SK-N-SH (cell line): ENCODE results near the gene CEP250.

Source experiments
- FOXJ3 ChIP-seq: sonication (generic); formaldehyde crosslinking; IDR thresholded peaks from 2 replicates; pipeline ENCODE4 v1.5.1; 2020; ENCODE audit warnings: mild to moderate bottlenecking, missing genetic modification reagents
- MAX ChIP-seq: IDR thresholded peaks from 2 replicates; pipeline ENCODE4 v1.4.0; 2012; ENCODE audit warnings: low read depth

- TF ChIP-seq MAX (no peak), FOXJ3 (CRISPR knock-in tag) (no peak)
Observed at GRCh38 chr20:35541118-35541782, 85.9 kb downstream of the CEP250 start.
